ENCODE data around the gene RNASET2. TPM values are rescaled to one million over a fixed set of nuclear protein-coding genes. Genes with fewer than 3 reads are reported as not detected.

RNASET2 gene
- total RNA-seq, 1 donor from 2014 or later: 28.9 TPM

DNA sequence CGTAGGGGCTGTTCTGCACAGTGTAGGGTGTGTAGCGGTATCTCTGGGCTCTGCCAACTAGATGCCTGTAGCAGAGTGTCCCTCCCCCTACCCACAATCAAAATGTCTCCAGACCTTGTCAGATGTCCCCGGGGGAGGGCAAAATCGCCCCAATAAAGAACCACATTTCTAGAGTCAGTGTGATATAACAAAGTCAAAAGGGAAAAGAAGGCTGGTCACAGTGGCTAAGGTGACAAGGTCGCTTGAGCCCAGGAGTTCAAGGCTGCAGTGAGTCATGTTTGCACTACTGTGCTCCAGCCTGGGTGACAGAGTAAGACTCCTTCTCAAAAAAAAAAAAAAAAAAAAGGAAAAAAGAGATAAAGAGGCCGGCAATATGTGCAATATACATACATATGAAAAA lies 31.1 kb upstream of the RNASET2 start:
- H3K27ac Mint-ChIP-seq: no peak overlapping the region
- H3K27ac ChIP-seq: no peak overlapping the region
- H2AFZ ChIP-seq (replicated peaks): no peak overlapping the region
- H3K9me3 Mint-ChIP-seq: peaks cover 43% of the 10 kb centered on the region
- no peak overlapping the region for H3K4me3 Mint-ChIP-seq
- H3K4me3 ChIP-seq: no peak overlapping the region
- TF ChIP-seq, protein P1, sequence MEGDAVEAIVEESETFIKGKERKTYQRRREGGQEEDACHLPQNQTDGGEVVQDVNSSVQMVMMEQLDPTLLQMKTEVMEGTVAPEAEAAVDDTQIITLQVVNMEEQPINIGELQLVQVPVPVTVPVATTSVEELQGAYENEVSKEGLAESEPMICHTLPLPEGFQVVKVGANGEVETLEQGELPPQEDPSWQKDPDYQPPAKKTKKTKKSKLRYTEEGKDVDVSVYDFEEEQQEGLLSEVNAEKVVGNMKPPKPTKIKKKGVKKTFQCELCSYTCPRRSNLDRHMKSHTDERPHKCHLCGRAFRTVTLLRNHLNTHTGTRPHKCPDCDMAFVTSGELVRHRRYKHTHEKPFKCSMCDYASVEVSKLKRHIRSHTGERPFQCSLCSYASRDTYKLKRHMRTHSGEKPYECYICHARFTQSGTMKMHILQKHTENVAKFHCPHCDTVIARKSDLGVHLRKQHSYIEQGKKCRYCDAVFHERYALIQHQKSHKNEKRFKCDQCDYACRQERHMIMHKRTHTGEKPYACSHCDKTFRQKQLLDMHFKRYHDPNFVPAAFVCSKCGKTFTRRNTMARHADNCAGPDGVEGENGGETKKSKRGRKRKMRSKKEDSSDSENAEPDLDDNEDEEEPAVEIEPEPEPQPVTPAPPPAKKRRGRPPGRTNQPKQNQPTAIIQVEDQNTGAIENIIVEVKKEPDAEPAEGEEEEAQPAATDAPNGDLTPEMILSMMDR (IDR thresholded peaks at IDR 0.05): no peak
- TF ChIP-seq EZH2phosphoT487 (IDR thresholded peaks at IDR 0.05) (no peak), EZH2 (IDR thresholded peaks at IDR 0.05) (no peak)
- peaks cover 7% of the 10 kb centered on the region for H3F3A ChIP-seq (ENCODE audit: low read depth)
- peaks cover 37% of the 10 kb centered on the region for H3K36me3 Mint-ChIP-seq
- peaks cover 18% of the 10 kb centered on the region for H3K79me2 ChIP-seq (ENCODE audit: low read depth)
- H3K9ac ChIP-seq: no peak overlapping the region
- no peak overlapping the region for H3K4me2 ChIP-seq
- DNase-seq (ENCODE audit: low spot score): no peak
- H3K4me1 ChIP-seq: peaks cover 7% of the 10 kb centered on the region
- no peaks in the 10 kb centered on the region for H4K20me1 ChIP-seq (ENCODE audit: low read depth)
- no peaks in the 10 kb centered on the region for H3K36me3 ChIP-seq
- peaks cover 2% of the 10 kb centered on the region for H3K27me3 Mint-ChIP-seq (ENCODE audit: insufficient read depth, low read depth)
- H3K4me1 Mint-ChIP-seq: no peaks in the 10 kb centered on the region
- no peaks in the 10 kb centered on the region for H3K27me3 ChIP-seq
- H3K9me3 ChIP-seq (ENCODE audit: low read depth): no peaks in the 10 kb centered on the region

DNA sequence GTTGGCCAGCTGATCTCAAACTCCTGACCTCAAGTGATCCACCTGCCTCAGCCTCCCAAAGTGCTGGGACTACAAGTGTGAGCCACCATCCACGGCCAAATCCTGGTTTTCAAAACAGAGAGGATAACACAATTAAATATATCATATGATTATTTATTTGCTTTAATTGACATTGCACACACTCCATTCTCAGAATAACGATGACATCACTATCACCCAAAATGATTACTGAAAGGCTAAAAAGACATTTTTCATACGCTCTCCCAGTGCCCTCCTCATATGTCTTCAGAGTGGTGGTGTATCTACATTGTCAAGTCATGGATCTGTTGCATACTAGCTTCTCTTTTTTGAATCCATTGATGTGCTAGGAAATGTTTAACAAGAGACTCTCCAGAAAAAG lies 24.4 kb upstream of the RNASET2 start:
- H3K4me3 ChIP-seq: no peak overlapping the region
- no peak overlapping the region for H3K27ac ChIP-seq
- no peak for DNase-seq (ENCODE audit: low spot score)
- H3K9ac ChIP-seq: no peak overlapping the region
- no peaks in the 10 kb centered on the region for H3K9me3 ChIP-seq (ENCODE audit: low read depth)
- H3K79me2 ChIP-seq (ENCODE audit: low read depth): peaks cover 10% of the 10 kb centered on the region
- no peak overlapping the region for H3K4me2 ChIP-seq
- H4K20me1 ChIP-seq (ENCODE audit: low read depth): no peaks in the 10 kb centered on the region
- H3K4me1 ChIP-seq: no peaks in the 10 kb centered on the region
- Mint-ChIP-seq H3K27me3 (ENCODE audit: insufficient read depth, low read depth) (no peaks in the 10 kb centered on the region), H3K9me3 (peaks cover 23% of the 10 kb centered on the region), H3K4me3 (no peak overlapping the region), H3K27ac (no peak overlapping the region), H3K36me3 (peaks cover 46% of the 10 kb centered on the region), H3K4me1 (no peaks in the 10 kb centered on the region)
- TF ChIP-seq EZH2 (IDR thresholded peaks at IDR 0.05): no peak
- TF ChIP-seq, protein P1 (IDR thresholded peaks at IDR 0.05): no peak
- no peak for TF ChIP-seq EZH2phosphoT487 (IDR thresholded peaks at IDR 0.05)
- no peak overlapping the region for H2AFZ ChIP-seq (replicated peaks)
- H3K36me3 ChIP-seq: no peaks in the 10 kb centered on the region
- no peaks in the 10 kb centered on the region for H3F3A ChIP-seq (ENCODE audit: low read depth)
- H3K27me3 ChIP-seq: no peaks in the 10 kb centered on the region

DNA sequence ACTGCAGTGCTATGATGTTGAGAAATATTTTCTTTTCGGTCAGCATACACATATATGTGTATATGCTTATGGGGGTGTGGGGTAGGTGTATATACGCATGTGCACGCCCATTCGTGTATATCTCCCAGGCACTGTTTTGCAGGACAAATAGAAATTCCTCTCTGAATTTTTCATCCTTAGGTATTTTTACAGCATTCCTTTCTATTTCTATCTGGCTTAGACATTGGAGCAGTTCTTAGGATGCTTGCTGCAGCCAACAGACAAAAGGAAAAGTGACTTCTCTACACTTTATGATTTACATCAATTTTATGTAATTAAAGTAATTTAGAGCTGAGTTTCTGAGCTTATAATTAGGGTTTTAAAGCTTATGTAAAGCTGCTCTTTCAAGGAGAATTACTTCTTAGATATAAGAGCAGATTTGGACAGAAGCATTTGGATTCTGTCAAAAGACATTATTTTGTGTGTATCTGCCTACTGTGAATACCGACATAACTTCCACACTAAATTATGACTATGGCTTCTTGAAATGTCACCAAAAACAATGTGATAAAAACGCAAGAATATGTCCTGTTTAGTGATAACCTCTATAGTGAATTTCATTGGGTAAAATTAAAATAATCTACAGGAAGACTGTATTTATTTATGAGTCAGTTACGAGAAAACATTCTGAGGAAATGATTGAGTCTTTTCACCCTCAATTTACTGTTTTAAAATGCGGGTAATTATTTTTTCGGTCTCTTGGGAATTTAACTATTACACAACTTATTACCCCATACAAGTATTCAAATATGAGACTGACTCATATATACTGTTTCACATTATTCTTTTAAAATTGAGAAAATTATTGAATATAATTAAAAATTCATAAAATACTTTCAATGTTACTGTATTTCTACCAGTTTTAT lies 21.5 kb upstream of the RNASET2 start:
- H3K27me3 ChIP-seq: no peaks in the 10 kb centered on the region
- H3K9me3 ChIP-seq (ENCODE audit: low read depth): no peaks in the 10 kb centered on the region
- DNase-seq (ENCODE audit: low spot score): no peak
- Mint-ChIP-seq H3K9me3 (peaks cover 7% of the 10 kb centered on the region), H3K36me3 (peaks cover 43% of the 10 kb centered on the region), H3K4me1 (no peaks in the 10 kb centered on the region), H3K27me3 (ENCODE audit: insufficient read depth, low read depth) (peaks cover 3% of the 10 kb centered on the region), H3K4me3 (no peak overlapping the region), H3K27ac (no peak overlapping the region)
- H3F3A ChIP-seq (ENCODE audit: low read depth): no peaks in the 10 kb centered on the region
- no peaks in the 10 kb centered on the region for H4K20me1 ChIP-seq (ENCODE audit: low read depth)
- H3K9ac ChIP-seq: no peak overlapping the region
- no peak overlapping the region for H3K4me2 ChIP-seq
- no peaks in the 10 kb centered on the region for H3K79me2 ChIP-seq (ENCODE audit: low read depth)
- H3K4me3 ChIP-seq: no peak overlapping the region
- H3K4me1 ChIP-seq: no peaks in the 10 kb centered on the region
- H3K36me3 ChIP-seq: no peaks in the 10 kb centered on the region
- H3K27ac ChIP-seq: no peak overlapping the region
- TF ChIP-seq EZH2phosphoT487 (IDR thresholded peaks at IDR 0.05) (no peak), EZH2 (IDR thresholded peaks at IDR 0.05) (no peak)
- TF ChIP-seq, protein P1 (IDR thresholded peaks at IDR 0.05): no peak
- no peak overlapping the region for H2AFZ ChIP-seq (replicated peaks)

Measured in neural progenitor cell (in vitro differentiated cells).